Measurements from ENCODE around the gene C10orf95. TPM values are rescaled to one million over a fixed set of nuclear protein-coding genes. Genes with fewer than 3 reads are reported as not detected.

C10orf95 gene
- total RNA-seq, 2 experiments from 2014 or later: 0.19 to 0.48 TPM

GRCh38 chr10:102479651-102480050, 28.3 kb upstream of the C10orf95 start:
- CTCF ChIA-PET: interaction anchor here (0.6 to 6.0 kb wide), 28 partner anchors 8 to 873 kb away, joined by 3 to 44 read pairs (median 7); partner anchors contain the start of genes C10orf95, ELOVL3, FBXL15 and NFKB2
- Mint-ChIP-seq H3K4me3 (no peak overlapping the region), H3K9me3 (no peaks in the 10 kb centered on the region), H3K27ac (peak overlapping the region; percentile 38), H3K27me3 (no peaks in the 10 kb centered on the region), H3K36me3 (peaks cover 27% of the 10 kb centered on the region), H3K4me1 (ENCODE audit: low read depth) (peaks cover 10% of the 10 kb centered on the region)
- intact Hi-C loops (cut with micrococcal nuclease): loop anchor here (1.0 to 5.0 kb wide), 4 partner anchors 27 to 249 kb away; partner anchors contain the start of gene FBXL15
- POLR2A ChIA-PET: interaction anchor here (1.8 to 2.6 kb wide), 2 partner anchors 28 to 85 kb away, joined by 7 to 17 read pairs; partner anchors contain the start of genes C10orf95 and NFKB2
- DNase-seq: no peak

DNA sequence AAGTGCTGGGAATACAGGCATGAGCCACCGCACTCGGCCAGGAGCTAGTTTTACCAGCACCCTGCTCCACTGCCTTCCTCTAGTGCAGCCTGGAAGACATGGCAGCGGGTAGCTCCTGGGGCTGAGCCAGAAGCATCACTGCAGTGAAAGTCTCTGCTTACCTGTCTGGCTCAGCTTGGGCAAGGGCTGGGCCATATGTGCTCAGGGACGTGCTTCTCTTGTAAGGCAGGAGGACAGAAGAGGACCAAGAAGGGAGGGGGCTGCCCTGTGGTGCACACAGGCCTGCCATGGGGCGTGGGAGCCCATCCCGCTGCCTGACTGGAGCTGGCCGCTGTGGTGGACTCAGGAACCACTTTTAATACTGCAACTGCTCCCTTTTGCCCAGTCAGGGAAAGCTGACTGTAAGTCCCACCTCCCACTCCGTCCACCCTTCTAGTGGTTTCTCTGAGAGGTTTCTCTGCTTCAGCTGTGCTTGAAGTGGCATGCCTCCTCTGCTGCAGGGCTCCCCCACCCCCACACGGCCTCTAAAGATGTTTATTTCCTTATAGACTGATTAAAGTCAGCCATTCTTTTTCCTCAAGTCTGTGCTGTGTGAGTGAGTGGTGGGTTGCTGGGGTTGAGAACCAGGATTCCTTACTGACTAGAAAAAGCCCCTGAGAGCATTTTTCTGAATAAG, 25.3 kb upstream of the C10orf95 start:
- POLR2A ChIA-PET: interaction anchor here (0.6 to 1.0 kb wide), 2 partner anchors 16 to 773 kb away, joined by 3 read pairs; no protein-coding TSS in a partner anchor
- Mint-ChIP-seq H3K27ac (peak overlapping the region; percentile 65), H3K4me3 (no peak overlapping the region), H3K9me3 (no peaks in the 10 kb centered on the region), H3K4me1 (ENCODE audit: low read depth) (peaks cover 21% of the 10 kb centered on the region), H3K27me3 (no peaks in the 10 kb centered on the region), H3K36me3 (peaks cover 10% of the 10 kb centered on the region)
- CTCF ChIA-PET: interaction anchor here (0.8 to 6.0 kb wide), 3 partner anchors 23 to 247 kb away, joined by 4 to 44 read pairs (median 4); partner anchors contain the start of gene NFKB2
- DNase-seq: no peak
- intact Hi-C loops (cut with micrococcal nuclease): loop anchor here (5.0 kb wide), 1 partner anchor 54 kb away; the partner anchor contains the start of gene FBXL15

DNA sequence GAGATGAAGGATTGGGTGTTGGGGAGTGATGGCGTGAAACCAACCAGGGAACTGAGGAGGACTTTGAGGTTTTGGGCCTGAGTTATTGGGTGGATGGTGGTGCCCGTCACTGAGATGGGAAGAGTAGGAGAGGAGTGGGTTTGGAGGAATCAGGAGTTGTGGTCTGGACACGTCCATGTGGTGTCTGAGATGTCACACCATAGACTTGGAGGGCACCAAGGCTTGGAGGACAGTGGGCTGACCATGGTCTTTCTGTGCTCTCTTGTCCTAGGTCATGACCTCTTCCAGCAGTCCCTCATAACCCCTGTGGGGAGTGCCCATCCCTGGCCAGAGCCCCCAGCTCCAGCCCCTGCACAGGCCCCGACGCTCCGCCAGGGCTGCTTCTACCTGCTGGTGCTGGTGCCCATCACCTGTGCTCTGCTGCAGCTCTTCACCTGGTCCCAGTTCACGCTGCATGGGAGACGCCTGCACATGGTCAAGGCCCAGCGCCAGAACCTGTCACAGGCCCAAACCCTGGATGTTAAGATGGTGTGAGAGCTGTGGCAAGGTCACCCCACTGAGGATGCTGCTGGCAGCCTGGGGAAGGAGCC, 24.2 kb upstream of the C10orf95 start:
- Mint-ChIP-seq H3K27me3 (no peaks in the 10 kb centered on the region), H3K27ac (no peak overlapping the region), H3K4me1 (ENCODE audit: low read depth) (peaks cover 21% of the 10 kb centered on the region), H3K9me3 (no peaks in the 10 kb centered on the region), H3K4me3 (no peak overlapping the region), H3K36me3 (peaks cover 8% of the 10 kb centered on the region)
- ChIA-PET CTCF (interaction anchor here (1.1 kb wide), 1 partner anchor 75 kb away, joined by 3 read pairs; no protein-coding TSS in a partner anchor), POLR2A (interaction anchor here (0.6 to 1.0 kb wide), 2 partner anchors 15 to 774 kb away, joined by 3 read pairs; no protein-coding TSS in a partner anchor)
- intact Hi-C loops (cut with micrococcal nuclease): loop anchor here (5.0 kb wide), 1 partner anchor 53 kb away; the partner anchor contains the start of gene FBXL15
- DNase-seq: no peak

DNA sequence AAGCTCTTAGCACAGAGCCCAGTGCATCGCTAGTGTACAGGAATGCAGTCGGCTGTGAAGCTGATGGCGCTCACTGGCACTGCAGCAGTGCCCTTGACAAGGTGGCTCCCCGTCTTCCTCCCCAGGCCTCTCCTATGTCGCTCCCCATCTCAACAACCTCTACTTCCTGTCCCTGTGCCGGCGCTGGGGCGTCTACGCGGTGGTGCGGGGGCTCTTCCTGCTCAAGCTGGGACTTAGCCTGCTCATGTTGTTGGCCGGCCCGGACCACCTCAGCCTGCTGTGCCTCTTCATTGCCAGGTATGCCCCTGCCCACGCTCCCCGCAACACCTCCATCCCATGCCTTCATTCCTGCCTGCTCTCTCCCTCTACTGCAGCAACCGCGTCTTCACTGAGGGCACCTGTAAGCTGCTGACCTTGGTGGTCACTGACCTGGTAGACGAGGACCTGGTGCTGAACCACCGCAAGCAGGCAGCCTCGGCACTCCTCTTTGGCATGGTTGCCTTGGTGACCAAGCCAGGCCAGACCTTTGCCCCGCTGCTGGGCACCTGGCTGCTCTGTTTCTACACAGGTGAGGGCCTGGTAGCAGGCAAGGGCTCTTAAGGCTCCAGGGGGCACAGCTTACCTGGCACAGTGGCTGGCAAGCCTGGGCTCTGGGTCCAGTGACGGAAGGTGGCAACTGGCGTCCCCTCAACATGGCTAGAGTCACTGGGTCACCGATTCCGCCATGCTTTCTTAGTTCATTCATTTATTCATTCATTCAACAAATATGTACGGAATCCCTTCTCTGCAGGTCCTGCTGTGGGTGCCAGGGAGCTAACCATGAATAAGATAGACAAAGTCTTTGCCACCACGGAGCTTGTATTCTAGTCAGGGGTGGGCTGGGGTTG, 22.3 kb upstream of the C10orf95 start:
- Mint-ChIP-seq H3K9me3 (no peaks in the 10 kb centered on the region), H3K27ac (no peak overlapping the region), H3K27me3 (no peaks in the 10 kb centered on the region), H3K36me3 (peaks cover 3% of the 10 kb centered on the region), H3K4me1 (ENCODE audit: low read depth) (peaks cover 14% of the 10 kb centered on the region), H3K4me3 (no peak overlapping the region)
- ChIA-PET CTCF (interaction anchor here (0.8 to 1.5 kb wide), 3 partner anchors 75 to 243 kb away, joined by 4 to 6 read pairs (median 4); no protein-coding TSS in a partner anchor), POLR2A (interaction anchor here (1.0 kb wide), 1 partner anchor 15 kb away, joined by 3 read pairs; no protein-coding TSS in a partner anchor)
- intact Hi-C loops (cut with micrococcal nuclease): no loop called here
- peak; percentile 31 for DNase-seq

- ChIA-PET POLR2A (no interaction called here), CTCF (interaction anchor here (0.6 to 1.4 kb wide), 2 partner anchors 8 to 107 kb away, joined by 3 read pairs; no protein-coding TSS in a partner anchor)
- no peak for DNase-seq
- Mint-ChIP-seq H3K4me3 (no peak overlapping the region), H3K9me3 (no peaks in the 10 kb centered on the region), H3K4me1 (ENCODE audit: low read depth) (peaks cover 11% of the 10 kb centered on the region), H3K36me3 (peaks cover 3% of the 10 kb centered on the region), H3K27ac (no peak overlapping the region), H3K27me3 (no peaks in the 10 kb centered on the region)
- intact Hi-C loops (cut with micrococcal nuclease): no loop called here
These were observed 19.5 kb upstream of the C10orf95 start for GRCh38 chr10:102470579-102471546.

- no peak overlapping the region for H3K27ac Mint-ChIP-seq
- no peaks in the 10 kb centered on the region for H3K36me3 Mint-ChIP-seq
- H3K4me3 Mint-ChIP-seq: no peak overlapping the region
- DNase-seq: no peak
- ChIA-PET CTCF (interaction anchor here (0.8 kb wide), 1 partner anchor 11 kb away, joined by 3 read pairs; no protein-coding TSS in a partner anchor), POLR2A (no interaction called here)
- H3K27me3 Mint-ChIP-seq: no peaks in the 10 kb centered on the region
- H3K9me3 Mint-ChIP-seq: no peaks in the 10 kb centered on the region
- intact Hi-C loops (cut with micrococcal nuclease): no loop called here
- H3K4me1 Mint-ChIP-seq (ENCODE audit: low read depth): peaks cover 11% of the 10 kb centered on the region
These were observed 17.3 kb upstream of the C10orf95 start for GRCh38 chr10:102468683-102469082.

DNA sequence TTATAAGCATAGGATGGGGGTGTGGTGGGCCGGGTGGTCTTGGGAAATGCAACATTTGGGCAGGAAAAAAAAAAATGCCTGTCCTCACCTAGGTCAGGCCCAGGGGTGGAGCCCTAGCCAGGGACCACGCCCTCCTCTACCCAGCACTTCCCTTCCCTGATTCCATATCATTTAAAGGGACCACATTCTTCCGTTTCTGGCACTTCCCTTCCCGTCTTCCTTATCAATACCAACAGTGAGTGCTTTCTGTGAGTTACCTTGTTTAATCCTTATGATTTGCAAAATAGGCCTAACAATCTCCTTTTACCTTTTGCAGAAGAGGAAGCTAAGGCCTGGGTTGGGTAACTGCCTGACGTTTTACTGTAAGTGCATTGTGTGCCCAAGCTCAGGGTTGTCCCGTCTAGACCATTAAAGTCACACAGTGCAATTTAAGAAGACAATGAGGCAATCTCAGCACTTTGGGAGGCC, 16.7 kb upstream of the C10orf95 start:
- POLR2A ChIA-PET: no interaction called here
- Mint-ChIP-seq H3K9me3 (no peaks in the 10 kb centered on the region), H3K27me3 (no peaks in the 10 kb centered on the region), H3K4me1 (ENCODE audit: low read depth) (peaks cover 5% of the 10 kb centered on the region), H3K27ac (no peak overlapping the region), H3K4me3 (no peak overlapping the region), H3K36me3 (no peaks in the 10 kb centered on the region)
- DNase-seq: no peak
- intact Hi-C loops (cut with micrococcal nuclease): no loop called here
- CTCF ChIA-PET: no interaction called here

DNA sequence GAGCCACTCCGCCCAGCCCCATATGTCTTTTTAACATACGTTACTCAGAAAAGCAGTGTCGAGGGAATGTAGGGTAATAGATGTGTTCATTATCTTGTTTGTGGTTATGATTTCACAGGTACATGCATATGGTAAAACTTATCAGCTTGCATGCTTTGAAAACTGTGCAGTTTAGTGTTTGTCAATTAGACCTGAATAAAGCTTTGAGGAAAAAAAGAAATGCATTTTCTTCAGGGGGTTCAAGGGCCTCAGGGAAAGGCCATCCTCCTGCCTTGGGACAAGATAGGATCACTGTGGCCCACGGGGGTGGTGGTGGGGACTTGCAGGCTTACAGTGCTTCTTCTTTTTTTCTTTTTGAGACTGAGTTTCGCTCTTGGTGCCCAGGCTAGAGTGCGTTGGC, 16.0 kb upstream of the C10orf95 start:
- Mint-ChIP-seq H3K4me1 (ENCODE audit: low read depth) (peaks cover 8% of the 10 kb centered on the region), H3K9me3 (no peaks in the 10 kb centered on the region), H3K27me3 (no peaks in the 10 kb centered on the region), H3K4me3 (no peak overlapping the region), H3K27ac (no peak overlapping the region), H3K36me3 (no peaks in the 10 kb centered on the region)
- CTCF ChIA-PET: no interaction called here
- DNase-seq: no peak
- POLR2A ChIA-PET: no interaction called here
- intact Hi-C loops (cut with micrococcal nuclease): no loop called here

- no peak overlapping the region for H3K27ac Mint-ChIP-seq
- POLR2A ChIA-PET: no interaction called here
These were observed 14.1 kb upstream of the C10orf95 start for GRCh38 chr10:102465466-102465865.

GRCh38 chr10:102463983-102464382, 12.6 kb upstream of the C10orf95 start:
- POLR2A ChIA-PET: interaction anchor here (0.6 kb wide), 1 partner anchor 1949 kb away, joined by 3 read pairs; no protein-coding TSS in a partner anchor

More at GRCh38 chr10:102465466-102465865, 14.1 kb upstream of the C10orf95 start:
- no peaks in the 10 kb centered on the region for H3K27me3 Mint-ChIP-seq
- peaks cover 23% of the 10 kb centered on the region for H3K4me1 Mint-ChIP-seq (ENCODE audit: low read depth)
- no peak overlapping the region for H3K4me3 Mint-ChIP-seq
- H3K36me3 Mint-ChIP-seq: no peaks in the 10 kb centered on the region
- intact Hi-C loops (cut with micrococcal nuclease): no loop called here
- no peaks in the 10 kb centered on the region for H3K9me3 Mint-ChIP-seq
- CTCF ChIA-PET: interaction anchor here (1.0 to 1.2 kb wide), 2 partner anchors 13 to 14 kb away, joined by 4 to 6 read pairs; no protein-coding TSS in a partner anchor
- DNase-seq: no peak

More at GRCh38 chr10:102463983-102464382, 12.6 kb upstream of the C10orf95 start:
- Mint-ChIP-seq H3K27me3 (no peaks in the 10 kb centered on the region), H3K4me1 (ENCODE audit: low read depth) (peaks cover 23% of the 10 kb centered on the region), H3K36me3 (no peaks in the 10 kb centered on the region), H3K4me3 (no peak overlapping the region), H3K27ac (no peak overlapping the region), H3K9me3 (no peaks in the 10 kb centered on the region)
- intact Hi-C loops (cut with micrococcal nuclease): no loop called here
- CTCF ChIA-PET: interaction anchor here (0.6 to 4.4 kb wide), 4 partner anchors 12 to 120 kb away, joined by 3 to 22 read pairs (median 3); partner anchors contain the start of gene C10orf95
- DNase-seq: no peak

All from activated CD4-positive, alpha-beta memory T cell treated with anti-CD3 and anti-CD28 coated beads for 36 hours (primary cell).